ENCODE results near the gene PPP1R14C.
"Not testable (repeated sequence)": the region's sequence is repeated elsewhere in the genome, so short reads cannot be mapped to it uniquely, and the experiment has no call there.

The PPP1R14C gene

GRCh38 chr6:150235218-150235617, 92.4 kb downstream of the PPP1R14C start:
- no peak for TF ChIP-seq CTCF (conservative IDR thresholded peaks at IDR 0.05; ENCODE audit: low read depth)
- ChIA-PET POLR2A (ENCODE audit: low non-redundant PET) (no interaction called here), CTCF (no interaction called here)
- no peak for DNase-seq (ENCODE audit: low spot score)
- no peak overlapping the region for H3K27ac ChIP-seq

GRCh38 chr6:150236114-150236513, 93.3 kb downstream of the PPP1R14C start:
- ChIA-PET CTCF (no interaction called here), POLR2A (ENCODE audit: low non-redundant PET) (no interaction called here)
- no peak for TF ChIP-seq CTCF (conservative IDR thresholded peaks at IDR 0.05; ENCODE audit: low read depth)
- peak overlapping the region; percentile 18 for H3K27ac ChIP-seq
- DNase-seq (ENCODE audit: low spot score), result no peak

- CTCF ChIA-PET, result no interaction called here
- DNase-seq (ENCODE audit: low spot score), result no peak
- POLR2A ChIA-PET (ENCODE audit: low non-redundant PET), result no interaction called here
- no peak for TF ChIP-seq CTCF (conservative IDR thresholded peaks at IDR 0.05; ENCODE audit: low read depth)
- H3K27ac ChIP-seq, result peak overlapping the region; percentile 18
Observed at GRCh38 chr6:150236544-150236943, 93.7 kb downstream of the PPP1R14C start.

GRCh38 chr6:150237626-150238025, 94.8 kb downstream of the PPP1R14C start:
- ChIA-PET CTCF (no interaction called here), POLR2A (ENCODE audit: low non-redundant PET) (no interaction called here)
- DNase-seq (ENCODE audit: low spot score), result no peak
- no peak for TF ChIP-seq CTCF (conservative IDR thresholded peaks at IDR 0.05; ENCODE audit: low read depth)
- peak overlapping the region; percentile 49 for H3K27ac ChIP-seq

- H3K27ac ChIP-seq, result peak overlapping the region; percentile 49
- no peak for TF ChIP-seq CTCF (conservative IDR thresholded peaks at IDR 0.05; ENCODE audit: low read depth)
- no peak for DNase-seq (ENCODE audit: low spot score)
- ChIA-PET POLR2A (ENCODE audit: low non-redundant PET) (no interaction called here), CTCF (no interaction called here)
Observed at GRCh38 chr6:150238336-150238741, 95.5 kb downstream of the PPP1R14C start.

GRCh38 chr6:150238846-150239407, 96.1 kb downstream of the PPP1R14C start:
- no peak for TF ChIP-seq CTCF (conservative IDR thresholded peaks at IDR 0.05; ENCODE audit: low read depth)
- no peak for DNase-seq (ENCODE audit: low spot score)
- CTCF ChIA-PET, result interaction anchor here (0.6 to 0.7 kb wide), 2 partner anchors 11 to 1988 kb away, joined by 3 read pairs; no protein-coding TSS in a partner anchor
- no peak overlapping the region for H3K27ac ChIP-seq
- POLR2A ChIA-PET (ENCODE audit: low non-redundant PET), result no interaction called here

- POLR2A ChIA-PET (ENCODE audit: low non-redundant PET); DNase-seq (ENCODE audit: low spot score): not testable (repeated sequence)
- peak overlapping the region; percentile 17; the same call in 1 of the 2 replicates for H3K27ac ChIP-seq
- CTCF ChIA-PET, result interaction anchor here (0.7 kb wide), 1 partner anchor 12 kb away, joined by 7 read pairs; no protein-coding TSS in a partner anchor
Observed at GRCh38 chr6:150241756-150242155, 98.9 kb downstream of the PPP1R14C start.

Measured in RWPE1 (cell line).